H1 (cell line): ENCODE measurements around the gene CTNNBL1. TPM values are rescaled to one million over a fixed set of nuclear protein-coding genes. Genes with fewer than 3 reads are reported as not detected.

Experiments used
- CTCF ChIA-PET: fragments of 300-600 bp; sonication (Branson Sonifier 250); formaldehyde crosslinking; loops from one replicate; lab custom pipeline; 2021; ENCODE audit not compliant: partially characterized antibody; lab: Charles Lee
- POLR2A ChIA-PET: fragments of 300-600 bp; sonication (Branson Sonifier 250); formaldehyde crosslinking; loops from one replicate; lab custom pipeline; 2021; ENCODE audit warnings: inconsistent platforms; ENCODE audit not compliant: partially characterized antibody; lab: Charles Lee
- DNase-seq, 2 experiments: peaks; one replicate each; pipeline versions ENCODE4 v3.0.0 to v3.0.0-alpha.2; 2010 to 2022; ENCODE audit warnings: low spot score in 2 of 2, low read depth in 1 of 2, mixed read lengths in 1 of 2
- FAIRE-seq: peaks from 2 replicates; lab custom pipeline; 2011; peaks lifted over from hg19 to GRCh38; lab: Jason Lieb, UNC
- H2AFZ ChIP-seq: 2 replicates; pipeline ENCODE4 v1.8.1; 2012; ENCODE audit warnings: low read length, inconsistent platforms
- H2AK5ac ChIP-seq: 2 replicates; pipeline ENCODE4 v1.6.1; 2013; ENCODE audit warnings: low read depth, low read length
- H2BK120ac ChIP-seq: replicated peaks from 2 replicates; pipeline ENCODE3; 2013; ENCODE audit warnings: low read depth, low read length, inconsistent platforms
- H2BK12ac ChIP-seq: 2 replicates; pipeline ENCODE4 v1.6.1; 2013; ENCODE audit warnings: low read depth, low read length
- H2BK15ac ChIP-seq: 2 replicates; pipeline ENCODE4 v1.6.1; 2013; ENCODE audit warnings: low read length
- H2BK20ac ChIP-seq: 2 replicates; pipeline ENCODE4 v1.6.1; 2013; ENCODE audit warnings: low read length
- H2BK5ac ChIP-seq: 2 replicates; pipeline ENCODE4 v1.6.1; 2013; ENCODE audit warnings: low read depth, low read length
- H3K14ac ChIP-seq: 2 replicates; pipeline ENCODE4 v1.6.1; 2013; ENCODE audit warnings: inconsistent platforms; ENCODE audit not compliant: insufficient read length
- H3K18ac ChIP-seq: 2 replicates; pipeline ENCODE4 v1.6.1; 2013; ENCODE audit warnings: low read length; ENCODE audit errors: extremely low read depth
- H3K23ac ChIP-seq: 2 replicates; pipeline ENCODE4 v1.6.1; 2013; ENCODE audit warnings: inconsistent platforms; ENCODE audit not compliant: insufficient read length
- H3K23me2 ChIP-seq: 2 replicates; pipeline ENCODE4 v1.6.1; 2013; ENCODE audit warnings: low read depth, low read length
- H3K27ac ChIP-seq: 2 replicates; pipeline ENCODE4 v1.6.1; 2011; ENCODE audit warnings: low read depth, low read length, inconsistent platforms
- H3K27me3 ChIP-seq, 4 experiments: replicated peaks in 1 of 4; 1 replicate in 1 of 4; 2 replicates in 3 of 4; pipeline versions ENCODE4 v1.6.1 to v1.8.1; 2011 to 2013; ENCODE audit warnings: low read length in 3 of 4, mild to moderate bottlenecking in 3 of 4, inconsistent platforms in 2 of 4, mixed read lengths in 2 of 4, moderate library complexity in 1 of 4; ENCODE audit not compliant: control insufficient read depth in 3 of 4, insufficient read depth in 3 of 4; ENCODE audit errors: extremely low read depth in 1 of 4
- H3K36me3 ChIP-seq, 4 experiments: 2 replicates each; pipeline versions ENCODE4 v1.6.1 to v1.8.1; 2011 to 2013; ENCODE audit warnings: mild to moderate bottlenecking in 4 of 4, low read length in 3 of 4, moderate library complexity in 2 of 4, control low read depth in 1 of 4, inconsistent platforms in 1 of 4; ENCODE audit not compliant: insufficient read depth in 4 of 4, control insufficient read depth in 2 of 4
- H3K4ac ChIP-seq: replicated peaks from 2 replicates; pipeline ENCODE3; 2013; ENCODE audit warnings: low read length, low read depth, mixed read lengths, inconsistent platforms; ENCODE audit not compliant: insufficient read length
- H3K4me1 ChIP-seq, 4 experiments: replicated peaks in 1 of 4; 1 replicate in 1 of 4; 2 replicates in 3 of 4; pipeline versions ENCODE4 v1.6.1 to v1.8.1; 2011 to 2013; ENCODE audit warnings: low read length in 3 of 4, inconsistent platforms in 2 of 4, mixed read lengths in 1 of 4; ENCODE audit not compliant: insufficient read depth in 4 of 4, control insufficient read depth in 3 of 4
- H3K4me2 ChIP-seq, 2 experiments: 2 replicates each; pipeline versions ENCODE4 v1.6.1 to v1.8.1; 2011 to 2013; ENCODE audit warnings: low read depth in 2 of 2, low read length in 2 of 2, control low read depth in 1 of 2, inconsistent platforms in 1 of 2, mild to moderate bottlenecking in 1 of 2; ENCODE audit not compliant: insufficient read depth in 1 of 2
- H3K4me3 ChIP-seq, 4 experiments: fragments of 200-600, 300-600 bp in 1 of 4; sonication (generic), shearing (Covaris generic), sonication (Bioruptor Twin) in 1 of 4; 2 replicates each; pipeline versions ENCODE4 v1.5.1 to v1.8.1; 2011 to 2016; ENCODE audit warnings: low read length in 4 of 4, low read depth in 3 of 4, control low read depth in 2 of 4, inconsistent platforms in 2 of 4, mild to moderate bottlenecking in 2 of 4, mixed read lengths in 1 of 4, moderate library complexity in 1 of 4; ENCODE audit not compliant: insufficient read depth in 2 of 4; ENCODE audit errors: extremely low read depth in 1 of 4
- H3K56ac ChIP-seq: replicated peaks from 2 replicates; pipeline ENCODE3; 2013; ENCODE audit warnings: low read depth, mild to moderate bottlenecking, mixed read lengths, low read length, inconsistent platforms; ENCODE audit not compliant: insufficient read length
- H3K79me1 ChIP-seq: 2 replicates; pipeline ENCODE4 v1.6.1; 2013; ENCODE audit warnings: low read depth, low read length, control low read depth
- H3K79me2 ChIP-seq, 2 experiments: 2 replicates each; pipeline versions ENCODE4 v1.6.1 to v1.8.1; 2012 to 2013; ENCODE audit warnings: low read length in 2 of 2, mild to moderate bottlenecking in 2 of 2, inconsistent platforms in 1 of 2; ENCODE audit not compliant: insufficient read depth in 2 of 2, control insufficient read depth in 1 of 2
- H3K9ac ChIP-seq, 4 experiments: replicated peaks in 1 of 4; 1 replicate in 1 of 4; 2 replicates in 3 of 4; pipeline versions ENCODE4 v1.6.1 to v1.8.1; 2011 to 2013; ENCODE audit warnings: low read depth in 3 of 4, low read length in 3 of 4, control low read depth in 2 of 4, mild to moderate bottlenecking in 2 of 4, moderate library complexity in 2 of 4, inconsistent platforms in 1 of 4; ENCODE audit errors: extremely low read depth in 1 of 4
- H3K9me3 ChIP-seq, 2 experiments: 2 replicates each; pipeline versions ENCODE4 v1.6.1 to v1.8.1; 2012 to 2013; ENCODE audit warnings: mild to moderate bottlenecking in 2 of 2, moderate library complexity in 2 of 2, control low read depth in 1 of 2, inconsistent platforms in 1 of 2, low read depth in 1 of 2, low read length in 1 of 2, mixed read lengths in 1 of 2; ENCODE audit not compliant: insufficient read depth in 2 of 2
- H4K20me1 ChIP-seq, 2 experiments: replicated peaks in 1 of 2; 2 replicates each; pipeline versions ENCODE3 to v1.8.1; 2011 to 2013; ENCODE audit warnings: inconsistent platforms in 2 of 2, low read length in 2 of 2, mild to moderate bottlenecking in 1 of 2; ENCODE audit not compliant: insufficient read depth in 2 of 2, control insufficient read depth in 1 of 2
- H4K5ac ChIP-seq: 2 replicates; pipeline ENCODE4 v1.6.1; 2013; ENCODE audit warnings: low read length, low read depth, mixed read lengths, inconsistent platforms; ENCODE audit not compliant: insufficient read length
- H4K8ac ChIP-seq: 2 replicates; pipeline ENCODE4 v1.8.0; 2013; ENCODE audit warnings: mild to moderate bottlenecking, moderate library complexity, low read length, inconsistent platforms; ENCODE audit not compliant: insufficient read depth; ENCODE audit errors: extremely low read depth
- H4K91ac ChIP-seq: replicated peaks from 2 replicates; pipeline ENCODE3; 2013; ENCODE audit warnings: low read length, mixed read lengths, inconsistent platforms; ENCODE audit not compliant: insufficient read length
- BACH1 ChIP-seq: IDR thresholded peaks from 2 replicates; pipeline ENCODE4 v1.6.1; 2012; ENCODE audit warnings: low read length, improper control_type of control experiment
- CBX8 ChIP-seq: fragments of 300-800, 300-1000 bp; sonication (generic); IDR thresholded peaks from 2 replicates; pipeline ENCODE4 v1.7.1; 2016; ENCODE audit warnings: low read depth, low read length, borderline replicate concordance
- CREB1 ChIP-seq: IDR thresholded peaks from 2 replicates; pipeline ENCODE4 v1.6.1; 2012; ENCODE audit warnings: inconsistent platforms
- GABPA ChIP-seq: IDR thresholded peaks from 2 replicates; pipeline ENCODE4 v1.6.1; 2011; ENCODE audit warnings: mild to moderate bottlenecking, low read length, moderate library complexity, borderline replicate concordance; ENCODE audit not compliant: insufficient read depth
- HDAC2 ChIP-seq, 2 experiments: fragments of 300-600 bp in 1 of 2; sonication (generic) in 1 of 2; IDR thresholded peaks; 2 replicates each; pipeline ENCODE4 v1.6.1; 2011 to 2012; ENCODE audit warnings: low read depth in 2 of 2, low read length in 2 of 2, mild to moderate bottlenecking in 2 of 2, moderate library complexity in 2 of 2, borderline replicate concordance in 1 of 2, inconsistent platforms in 1 of 2
- JUN ChIP-seq: IDR thresholded peaks from 2 replicates; pipeline ENCODE4 v1.6.1; 2011; ENCODE audit warnings: low read depth, mild to moderate bottlenecking, improper control_type of control experiment, low read length
- PHF8 ChIP-seq: fragments of 200-600 bp; sonication (generic); conservative IDR thresholded peaks from 2 replicates; pipeline ENCODE4 v1.7.1; 2012; ENCODE audit warnings: low read depth, mild to moderate bottlenecking, inconsistent platforms, low read length, moderate library complexity
- POU5F1 ChIP-seq: IDR thresholded peaks from 2 replicates; pipeline ENCODE4 v1.6.1; 2011; ENCODE audit warnings: low read depth, mild to moderate bottlenecking, low read length, moderate library complexity
- RAD21 ChIP-seq, 2 experiments: IDR thresholded peaks in 1 of 2; conservative IDR thresholded peaks in 1 of 2; 2 replicates each; pipeline ENCODE4 v1.6.1; 2011; ENCODE audit warnings: low read depth in 2 of 2, low read length in 2 of 2, improper control_type of control experiment in 1 of 2, inconsistent platforms in 1 of 2, mild to moderate bottlenecking in 1 of 2, moderate library complexity in 1 of 2
- RNF2 ChIP-seq: fragments of 200-900, 300-1000 bp; sonication (generic); IDR thresholded peaks from 2 replicates; pipeline ENCODE4 v1.7.1; 2016; ENCODE audit warnings: borderline replicate concordance, low read depth, mild to moderate bottlenecking, antibody characterized with exemption, low read length; ENCODE audit not compliant: poor library complexity, severe bottlenecking; ENCODE audit errors: missing control alignments
- SP2 ChIP-seq: IDR thresholded peaks from 2 replicates; pipeline ENCODE4 v1.6.1; 2012; ENCODE audit warnings: mild to moderate bottlenecking, low read length, inconsistent platforms
- SP4 ChIP-seq: IDR thresholded peaks from 2 replicates; pipeline ENCODE4 v1.6.1; 2012; ENCODE audit warnings: low read length, inconsistent platforms
- SRF ChIP-seq: IDR thresholded peaks from 2 replicates; pipeline ENCODE4 v1.6.1; 2011; ENCODE audit warnings: mild to moderate bottlenecking, low read depth, low read length, moderate library complexity
- TEAD4 ChIP-seq: IDR thresholded peaks from 2 replicates; pipeline ENCODE4 v1.6.1; 2012; ENCODE audit warnings: low read depth, low read length, inconsistent platforms, mixed read lengths
- WGBS, 2 experiments: shearing (Covaris generic) in 1 of 2; methylation state at CpG; one replicate each; pipeline versions ENCODE4 v1.1.6 to v1.1.7; 2013 to 2015; ENCODE audit warnings: low lambda C conversion rate in 2 of 2, mixed read lengths in 2 of 2, inconsistent platforms in 1 of 2, low coverage in 1 of 2, missing lambda C conversion rate in 1 of 2; ENCODE audit not compliant: insufficient replicate concordance in 2 of 2, insufficient coverage in 1 of 2, insufficient read length in 1 of 2; ENCODE audit errors: extremely low coverage in 1 of 2, missing lambda C conversion rate in 1 of 2; 5-methylcytosine and 5-hydroxymethylcytosine counted together
- polyA plus RNA-seq, 7 experiments: library from polyadenylated mRNA; depleted of rRNA in 3 of 7; stranded (reverse) in 5 of 7; unstranded in 2 of 7; fragments of >200 nt in 5 of 7; fragments of 200-250 nt in 2 of 7; gene quantifications; 1 replicate in 5 of 7; 2 replicates in 1 of 7; 4 replicates in 1 of 7; pipeline versions ENCODE4 v1.2.1 to v1.2.3, GENCODE V29; 2011 to 2013; ENCODE audit warnings: missing spikeins in 2 of 7, mixed read lengths in 2 of 7
- total RNA-seq: library from RNA; stranded (reverse); fragmentation: NEBNext Ultra II Directional; extraction: Animal tissue kit (Norgen Biotek cat#: 25700); gene quantifications from 2 replicates; pipeline ENCODE4 v1.2.1, GENCODE V29; 2021

The CTNNBL1 gene
- total and polyA plus RNA-seq, 2 of the 8 experiments (the other 6 are each of a cell fraction or from before 2014, with no cell fraction given), result 19.6 to 81.6 TPM

DNA sequence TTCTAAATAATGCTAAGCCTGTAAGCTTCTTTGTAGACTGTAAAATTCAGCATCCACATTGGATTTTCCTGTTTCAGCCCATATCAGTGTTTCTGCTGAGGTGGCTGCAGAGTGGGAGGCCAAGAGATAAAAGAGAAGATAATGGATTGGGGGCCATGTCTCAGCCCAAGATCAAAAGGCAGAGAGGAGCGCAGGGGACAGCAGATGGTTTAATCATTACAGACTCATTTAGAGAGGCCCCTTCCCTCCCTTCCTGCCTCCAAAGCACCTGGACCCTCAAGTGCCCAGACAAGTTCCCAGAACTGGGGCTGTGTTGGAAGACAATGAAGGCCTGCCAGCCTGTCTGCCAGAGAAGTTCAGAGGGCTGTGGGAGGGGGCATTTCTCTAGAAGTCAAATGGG is 20.4 kb upstream of the CTNNBL1 start:
- FAIRE-seq, result no peak
- H3K4me2 ChIP-seq, result no peak overlapping the region
- no peak overlapping the region; a peak in 1 of 7 replicates for H3K9ac ChIP-seq
- no peak overlapping the region for H3K23ac ChIP-seq
- H2AK5ac ChIP-seq, result no peak overlapping the region
- no peak for DNase-seq
- no peak overlapping the region for H2BK20ac ChIP-seq
- no peak overlapping the region for H3K14ac ChIP-seq
- H3K79me2 ChIP-seq, result no peaks in the 10 kb centered on the region
- H2BK120ac ChIP-seq, result no peak overlapping the region
- H3K4me3 ChIP-seq, result no peak overlapping the region
- no peaks in the 10 kb centered on the region for H3K23me2 ChIP-seq
- no peak overlapping the region for H4K8ac ChIP-seq
- H3K4me1 ChIP-seq, result 0 out of 7 replicates have a peak, but pooled peaks cover 0 to 2% (median 0%) of the 10 kb centered on the region in 4 experiments
- no peak overlapping the region for H3K56ac ChIP-seq
- ChIA-PET CTCF (no interaction called here), POLR2A (interaction anchor here (0.6 kb wide), 1 partner anchor 688 kb away, joined by 4 read pairs; no protein-coding TSS in a partner anchor)
- H2BK5ac ChIP-seq, result no peak overlapping the region
- H3K9me3 ChIP-seq, result no peaks in the 10 kb centered on the region
- no peak overlapping the region for H2BK15ac ChIP-seq
- peaks cover 0 to 2% of the 10 kb centered on the region in 2 experiments for H4K20me1 ChIP-seq
- H3K4ac ChIP-seq, result no peak overlapping the region
- H4K91ac ChIP-seq, result no peak overlapping the region
- no peak overlapping the region for H3K18ac ChIP-seq
- H4K5ac ChIP-seq, result no peak overlapping the region
- H3K27ac ChIP-seq, result no peak overlapping the region
- no peak overlapping the region for H2BK12ac ChIP-seq
- no peaks in the 10 kb centered on the region for H3K36me3 ChIP-seq
- H3K27me3 ChIP-seq, result no peaks in the 10 kb centered on the region
- H2AFZ ChIP-seq, result no peak overlapping the region
- no peaks in the 10 kb centered on the region for H3K79me1 ChIP-seq
- WGBS, 2 experiments, result 67% methylated on average over 1 of the region's 1 CpG; no CpG with 5 or more reads in 1 of the 2 experiments
- TF ChIP-seq SP4, result no peak
- TF ChIP-seq TEAD4, result no peak
- no peak for TF ChIP-seq CBX8
- TF ChIP-seq CREB1, result no peak
- TF ChIP-seq JUN, result no peak
- TF ChIP-seq RNF2, result no peak
- TF ChIP-seq HDAC2 (IDR thresholded peaks at IDR 0.05; ENCODE audit: borderline replicate concordance in 1 of 2, low read depth in 2 of 2, low read length in 2 of 2), result no peak
- TF ChIP-seq SRF, result no peak
- TF ChIP-seq SP2, result no peak
- TF ChIP-seq BACH1, result no peak
- TF ChIP-seq POU5F1, result no peak
- no peak for TF ChIP-seq PHF8
- no peak for TF ChIP-seq GABPA
- TF ChIP-seq RAD21 (IDR thresholded peaks at IDR 0.05 in 1 of 2, conservative IDR thresholded peaks at IDR 0.05 in 1 of 2; ENCODE audit: low read depth in 2 of 2, low read length in 2 of 2), result no peak
